ENCODE results near the gene PFKL. TPM values are rescaled to one million over a fixed set of nuclear protein-coding genes. Genes with fewer than 3 reads are reported as not detected.

Gene PFKL
- total and polyA plus RNA-seq, 2 of the 8 experiments (the other 6 are each of a cell fraction or from before 2014, with no cell fraction given), result 80.2 to 82.3 TPM

- no peak for FAIRE-seq
- CTCF ChIA-PET (ENCODE audit: partially characterized antibody), result interaction anchor here (0.5 to 1.4 kb wide), 3 partner anchors 14 to 966 kb away, joined by 3 to 6 read pairs (median 3); no protein-coding TSS in a partner anchor
- no peaks in the 10 kb centered on the region for H3K27me3 ChIP-seq (replicated peaks in 1 of 4; ENCODE audit: control insufficient read depth in 3 of 4, extremely low read depth in 1 of 4, insufficient read depth in 3 of 4, low read length in 3 of 4)
Observed at GRCh38 chr21:44265734-44266270, 34.1 kb upstream of the PFKL start.

More at GRCh38 chr21:44265734-44266270, 34.1 kb upstream of the PFKL start:
- no peaks in the 10 kb centered on the region for H4K20me1 ChIP-seq (replicated peaks in 1 of 2; ENCODE audit: control insufficient read depth in 1 of 2, insufficient read depth in 2 of 2, low read length in 2 of 2)
- H2BK12ac ChIP-seq (ENCODE audit: low read depth, low read length), result no peak overlapping the region
- no peak overlapping the region for H2BK5ac ChIP-seq (ENCODE audit: low read depth, low read length)
- no peaks in the 10 kb centered on the region for H3K36me3 ChIP-seq (ENCODE audit: control insufficient read depth in 2 of 4, insufficient read depth in 4 of 4, low read length in 3 of 4)
- no peaks in the 10 kb centered on the region for H3K9me3 ChIP-seq (ENCODE audit: insufficient read depth in 2 of 2, low read depth in 1 of 2, low read length in 1 of 2)
- H2BK15ac ChIP-seq (ENCODE audit: low read length), result no peak overlapping the region
- DNase-seq (ENCODE audit: low read depth in 1 of 2, low spot score in 2 of 2), result no peak
- POLR2A ChIA-PET (ENCODE audit: partially characterized antibody), result no interaction called here
- no peak overlapping the region for H2BK120ac ChIP-seq (replicated peaks; ENCODE audit: low read depth, low read length)
- no peak overlapping the region for H4K5ac ChIP-seq (ENCODE audit: insufficient read length, low read depth, low read length)
- no peak overlapping the region for H3K56ac ChIP-seq (replicated peaks; ENCODE audit: insufficient read length, low read depth, low read length)
- no peak overlapping the region for H4K8ac ChIP-seq (ENCODE audit: extremely low read depth, insufficient read depth, low read length)
- no peaks in the 10 kb centered on the region for H3K79me2 ChIP-seq (ENCODE audit: control insufficient read depth in 1 of 2, insufficient read depth in 2 of 2, low read length in 2 of 2)
- H3K4ac ChIP-seq (replicated peaks; ENCODE audit: insufficient read length, low read depth, low read length), result no peak overlapping the region
- no peaks in the 10 kb centered on the region for H3K23me2 ChIP-seq (ENCODE audit: low read depth, low read length)
- no peaks in the 10 kb centered on the region for H3K79me1 ChIP-seq (ENCODE audit: low read depth, low read length)
- H3K4me2 ChIP-seq (ENCODE audit: insufficient read depth in 1 of 2, low read depth in 2 of 2, low read length in 2 of 2), result no peak overlapping the region
- H4K91ac ChIP-seq (replicated peaks; ENCODE audit: insufficient read length, low read length), result no peak overlapping the region
- no peak overlapping the region for H3K4me3 ChIP-seq (ENCODE audit: extremely low read depth in 1 of 4, insufficient read depth in 2 of 4, low read depth in 3 of 4, low read length in 4 of 4)
- 89% methylated on average over 17 of the region's 17 CpGs; no CpG with 5 or more reads in 1 of the 2 experiments for WGBS, 2 experiments (ENCODE audit: extremely low coverage in 1 of 2, insufficient coverage in 1 of 2, insufficient read length in 1 of 2, insufficient replicate concordance in 2 of 2, low coverage in 1 of 2, low lambda C conversion rate in 2 of 2, missing lambda C conversion rate in 1 of 2)
- no peak overlapping the region for H2BK20ac ChIP-seq (ENCODE audit: low read length)
- no peak overlapping the region for H2AK5ac ChIP-seq (ENCODE audit: low read depth, low read length)
- peaks cover 0 to 7% (median 4%) of the 10 kb centered on the region in 4 experiments; a peak in 6 of 7 replicates for H3K4me1 ChIP-seq (replicated peaks in 1 of 4; ENCODE audit: control insufficient read depth in 3 of 4, insufficient read depth in 4 of 4, low read length in 3 of 4)
- no peak overlapping the region for H3K18ac ChIP-seq (ENCODE audit: extremely low read depth, low read length)
- TF ChIP-seq TCF12 (IDR thresholded peaks at IDR 0.05; ENCODE audit: low read depth, low read length), result no peak
- H3K9ac ChIP-seq (replicated peaks in 1 of 4; ENCODE audit: extremely low read depth in 1 of 4, low read depth in 3 of 4, low read length in 3 of 4), result no peak overlapping the region
- no peak overlapping the region for H3K27ac ChIP-seq (ENCODE audit: low read depth, low read length)
- no peak overlapping the region for H2AFZ ChIP-seq (ENCODE audit: low read length)
- no peak overlapping the region for H3K14ac ChIP-seq (ENCODE audit: insufficient read length)
- no peak overlapping the region for H3K23ac ChIP-seq (ENCODE audit: insufficient read length)

All from H1 (cell line).